ENCODE data around the gene OR10P1.

Gene OR10P1

GRCh38 chr12:55686366-55687010 is 49.8 kb downstream of the OR10P1 start:
- no peak overlapping the region for H3K9ac ChIP-seq
- no peak overlapping the region for H3K4me2 ChIP-seq
- H3K36me3 ChIP-seq = no peaks in the 10 kb centered on the region
- no peak overlapping the region for H3K4me3 ChIP-seq
- H3K27me3 ChIP-seq = no peaks in the 10 kb centered on the region
- TF ChIP-seq Cebpa-rat (IDR thresholded peaks at IDR 0.05) = no peak
- H4K20me1 ChIP-seq = no peaks in the 10 kb centered on the region
- peaks cover 4 to 28% (median 19%) of the 10 kb centered on the region in 10 experiments for H3K4me1 ChIP-seq
- no peaks in the 10 kb centered on the region for H3K9me3 ChIP-seq (replicated peaks in 1 of 11)
- no peak overlapping the region for H3K27ac ChIP-seq

Data from BLaER1 treated with 17β-estradiol and CSF1 and Interleukin-3, amounts not matched to agents 10 nM and 100 nM (cell line).